Psoas muscle (tissue), 8 donors: ENCODE data around the gene FGFR2. TPM values are rescaled to one million over a fixed set of nuclear protein-coding genes. Genes with fewer than 3 reads are reported as not detected.
A peak's percentile ranks its signal among the peaks of the same experiment; 100 is the strongest.

Source experiments
- ATAC-seq, 4 donors: fragments of 200-7000 bp; cut with Tn5 transposase; one replicate each; pipeline ENCODE4 v1.9.1; 2020; ENCODE audit warnings: moderate library complexity in 3 of 4, mild to moderate bottlenecking in 2 of 4
- DNase-seq, 2 donors: peaks; one replicate each; pipeline ENCODE4 v3.0.0-alpha.2; 2020
- H3K27ac ChIP-seq: fragments of 200-600 bp; one replicate; pipeline ENCODE4 v1.8.0; 2022
- H3K27me3 ChIP-seq, 3 donors: fragments of 200-600 bp in 1 of 3; one replicate each; pipeline versions ENCODE4 v1.6.1 to v1.8.0; 2013 to 2022; ENCODE audit warnings: low read length in 2 of 3, mild to moderate bottlenecking in 2 of 3, moderate library complexity in 1 of 3; ENCODE audit not compliant: insufficient read depth in 3 of 3
- H3K36me3 ChIP-seq, 2 donors: fragments of 200-600 bp in 1 of 2; one replicate each; pipeline versions ENCODE4 v1.6.1 to v1.8.0; 2013 to 2022; ENCODE audit warnings: low read depth in 1 of 2, mild to moderate bottlenecking in 1 of 2, moderate library complexity in 1 of 2; ENCODE audit not compliant: insufficient read depth in 1 of 2
- H3K4me1 ChIP-seq: fragments of 200-600 bp; one replicate; pipeline ENCODE4 v1.8.0; 2022
- H3K4me3 ChIP-seq: fragments of 200-600 bp; one replicate; pipeline ENCODE4 v1.8.0; 2022; ENCODE audit warnings: mild to moderate bottlenecking
- H3K9me3 ChIP-seq: fragments of 200-600 bp; one replicate; pipeline ENCODE4 v1.8.0; 2022
- WGBS, 3 donors: extraction: QIAGEN DNeasy Blood & Tissue Kit; methylation state at CpG; one replicate each; pipeline versions ENCODE4 v1.1.6 to v1.1.7; 2013; 5-methylcytosine and 5-hydroxymethylcytosine counted together
- intact Hi-C, 2 donors: fragments of 100-400 bp; cut with DNase I; formaldehyde crosslinking; loops; one replicate each; pipeline versions ENCODE4 v1.11.0 to v1.14.2; 2022
- polyA plus RNA-seq, 3 donors: library from polyadenylated mRNA; stranded (reverse); fragments of 200-250 nt; gene quantifications; one replicate each; pipeline ENCODE4 v1.2.3, GENCODE V29; 2013
- total RNA-seq, 4 donors: library from RNA; stranded (reverse); fragmentation: NEBNext Ultra II Directional in 2 of 4; extraction: Animal tissue kit (Norgen Biotek cat#: 25700) in 2 of 4; gene quantifications; one replicate each; pipeline versions ENCODE4 v1.2.1 to v1.2.4, GENCODE V29; 2021 to 2023
- TF ChIP-seq, protein P1 (sequence below): fragments of 200-600 bp; IDR thresholded peaks from one replicate; pipeline ENCODE4 v1.8.0; 2022; ENCODE audit warnings: antibody characterized with exemption
- donor health status: healthy with polysubstance abuse.
- donor health status: DM: no; HTN: no; CAD: no; lungs with moderate emphysema.
- donor health status: Bipolar disorder and iron deficiency.
- donor health status: healthy.
- donor health status: DM: yes; HTN: yes; CAD: no.
- donor health status: DM: no; HTN: no; CAD: no.
- donor health status: DM: no; HTN: no; CAD: no.
- donor health status: DM: yes; HTN: yes; CAD: no.

Gene FGFR2
- total and polyA plus RNA-seq, 7 donors, result 0.08 to 0.50 (median 0.20) TPM; not detected in 2

GRCh38 chr10:121601458-121601857 lies 3.2 kb upstream of the FGFR2 start:
- WGBS, 3 donors, result 79 to 86% (median 86%) methylated on average over 11 of the region's 11 CpGs
- intact Hi-C loops, result no loop called here
- H3K4me3 ChIP-seq, result no peak overlapping the region
- H3K36me3 ChIP-seq, result no peaks in the 10 kb centered on the region
- H3K4me1 ChIP-seq, result peaks cover 7% of the 10 kb centered on the region
- TF ChIP-seq, protein P1, sequence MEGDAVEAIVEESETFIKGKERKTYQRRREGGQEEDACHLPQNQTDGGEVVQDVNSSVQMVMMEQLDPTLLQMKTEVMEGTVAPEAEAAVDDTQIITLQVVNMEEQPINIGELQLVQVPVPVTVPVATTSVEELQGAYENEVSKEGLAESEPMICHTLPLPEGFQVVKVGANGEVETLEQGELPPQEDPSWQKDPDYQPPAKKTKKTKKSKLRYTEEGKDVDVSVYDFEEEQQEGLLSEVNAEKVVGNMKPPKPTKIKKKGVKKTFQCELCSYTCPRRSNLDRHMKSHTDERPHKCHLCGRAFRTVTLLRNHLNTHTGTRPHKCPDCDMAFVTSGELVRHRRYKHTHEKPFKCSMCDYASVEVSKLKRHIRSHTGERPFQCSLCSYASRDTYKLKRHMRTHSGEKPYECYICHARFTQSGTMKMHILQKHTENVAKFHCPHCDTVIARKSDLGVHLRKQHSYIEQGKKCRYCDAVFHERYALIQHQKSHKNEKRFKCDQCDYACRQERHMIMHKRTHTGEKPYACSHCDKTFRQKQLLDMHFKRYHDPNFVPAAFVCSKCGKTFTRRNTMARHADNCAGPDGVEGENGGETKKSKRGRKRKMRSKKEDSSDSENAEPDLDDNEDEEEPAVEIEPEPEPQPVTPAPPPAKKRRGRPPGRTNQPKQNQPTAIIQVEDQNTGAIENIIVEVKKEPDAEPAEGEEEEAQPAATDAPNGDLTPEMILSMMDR, result no peak
- no peak overlapping the region for H3K27ac ChIP-seq
- DNase-seq, result no peak
- no peak for ATAC-seq
- H3K9me3 ChIP-seq, result no peaks in the 10 kb centered on the region
- H3K27me3 ChIP-seq, result peaks cover 4 to 78% (median 18%) of the 10 kb centered on the region in 3 donors

DNA sequence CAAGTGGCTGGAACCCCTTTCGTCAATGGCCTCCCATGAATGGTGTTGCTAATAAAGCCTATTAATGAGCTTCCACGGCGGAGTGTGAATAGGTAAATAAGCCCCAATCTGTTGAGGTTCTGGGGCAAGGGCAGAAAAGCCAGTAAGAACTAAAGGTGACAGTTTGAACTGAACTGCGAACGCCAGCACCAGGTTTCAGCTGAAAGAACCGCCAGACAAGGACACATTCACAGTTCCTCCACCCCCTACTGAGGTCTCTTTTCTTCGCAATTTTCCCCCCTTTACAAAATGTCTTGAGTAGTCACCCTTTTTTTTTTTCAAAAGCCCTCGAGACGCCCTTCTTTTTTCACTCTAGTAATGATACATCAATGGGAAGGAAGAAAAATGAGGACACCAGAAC lies 2.4 kb upstream of the FGFR2 start:
- no peaks in the 10 kb centered on the region for H3K9me3 ChIP-seq
- H3K4me1 ChIP-seq, result peaks cover 7% of the 10 kb centered on the region
- ATAC-seq (no peak), DNase-seq (no peak)
- no peak overlapping the region for H3K4me3 ChIP-seq
- TF ChIP-seq, protein P1, result no peak
- H3K36me3 ChIP-seq, result no peaks in the 10 kb centered on the region
- intact Hi-C loops, result no loop called here
- 37 to 41% (median 37%) methylated on average over 9 of the region's 9 CpGs for WGBS, 3 donors
- H3K27ac ChIP-seq, result no peak overlapping the region
- H3K27me3 ChIP-seq, result peaks cover 4 to 78% (median 21%) of the 10 kb centered on the region in 3 donors

- no peaks in the 10 kb centered on the region for H3K36me3 ChIP-seq
- intact Hi-C loops, result no loop called here
- H3K27ac ChIP-seq, result no peak overlapping the region
- no peak for ATAC-seq
- WGBS, 3 donors, result 20 to 40% (median 32%) methylated on average over 8 of the region's 8 CpGs
- TF ChIP-seq, protein P1, result no peak
- DNase-seq, result no peak
- H3K4me1 ChIP-seq, result peaks cover 7% of the 10 kb centered on the region
- no peak overlapping the region for H3K4me3 ChIP-seq
- peaks cover 4 to 82% (median 22%) of the 10 kb centered on the region in 3 donors for H3K27me3 ChIP-seq
- H3K9me3 ChIP-seq, result no peaks in the 10 kb centered on the region
Observed at GRCh38 chr10:121599947-121600346, 1.7 kb upstream of the FGFR2 start.

- Histone ChIP-seq H3K4me3 (peak overlapping the region; percentile 54), H3K4me1 (peaks cover 7% of the 10 kb centered on the region), H3K36me3 (no peaks in the 10 kb centered on the region), H3K27ac (no peak overlapping the region), H3K9me3 (no peaks in the 10 kb centered on the region), H3K27me3 (peaks cover 4 to 89% (median 22%) of the 10 kb centered on the region in 3 donors)
- peak in 1 of 2 donors; percentile 28 for DNase-seq
- intact Hi-C loops, result no loop called here
- TF ChIP-seq, protein P1, result no peak
- WGBS, 3 donors, result 1 to 2% (median 1%) methylated on average over 45 to 77 of the region's 77 CpGs
- no peak for ATAC-seq
Observed at GRCh38 chr10:121597504-121598262, 561 bp downstream of the FGFR2 start.
